Panc1 (cell line): ENCODE data around the gene TRDN.

Source experiments
- CTCF ChIP-seq: fragments of 450-650 bp; IDR thresholded peaks from 2 replicates; pipeline ENCODE4 v1.5.1; 2017; ENCODE audit warnings: mild to moderate bottlenecking
- POLR2AphosphoS5 ChIP-seq: IDR thresholded peaks from 2 replicates; pipeline ENCODE4 v1.6.1; 2012; ENCODE audit warnings: mild to moderate bottlenecking, low read depth, low read length, moderate library complexity

GRCh38 chr6:123213921-123214320, 422.8 kb downstream of the TRDN start:
- TF ChIP-seq CTCF (no peak), POLR2AphosphoS5 (no peak)
